Right cardiac atrium (tissue), 5 donors: ENCODE data around the gene NBEAL2. TPM values are rescaled to one million over a fixed set of nuclear protein-coding genes. Genes with fewer than 3 reads are reported as not detected.

Experiments used
- ATAC-seq, 2 donors: fragments of 200-7000 bp; cut with Tn5 transposase; one replicate each; pipeline versions ENCODE4 v1.8.0 to v1.9.1; 2020; ENCODE audit warnings: moderate library complexity in 2 of 2, mild to moderate bottlenecking in 1 of 2
- DNase-seq, 3 donors: peaks; one replicate each; pipeline ENCODE4 v3.0.0-alpha.2; 2020
- H3K27ac ChIP-seq: one replicate; pipeline ENCODE4 v1.5.1; 2013; ENCODE audit warnings: mild to moderate bottlenecking, low read length, control low read depth, moderate library complexity
- H3K27me3 ChIP-seq: one replicate; pipeline ENCODE4 v1.6.1; 2013; ENCODE audit not compliant: control insufficient read depth, insufficient read depth
- H3K4me1 ChIP-seq: one replicate; pipeline ENCODE4 v1.6.1; 2013; ENCODE audit warnings: low read length; ENCODE audit not compliant: control insufficient read depth, insufficient read depth
- H3K4me3 ChIP-seq: one replicate; pipeline ENCODE4 v1.5.1; 2013; ENCODE audit warnings: low read length, control low read depth
- H3K9me3 ChIP-seq: one replicate; pipeline ENCODE4 v1.6.1; 2013; ENCODE audit warnings: low read length; ENCODE audit not compliant: control insufficient read depth
- WGBS: extraction: QIAGEN DNeasy Blood & Tissue Kit; methylation state at CpG from one replicate; pipeline ENCODE4 v1.1.7; 2013; 5-methylcytosine and 5-hydroxymethylcytosine counted together
- intact Hi-C, 4 donors: fragments of 100-400 bp; cut with DNase I; formaldehyde crosslinking; loops; one replicate each; pipeline versions ENCODE4 v1.11.0 to v1.14.0; 2022 to 2023
- polyA plus RNA-seq: library from polyadenylated mRNA; stranded (reverse); fragments of 200-250 nt; gene quantifications from one replicate; pipeline ENCODE4 v1.2.3, GENCODE V29; 2013
- total RNA-seq, 4 donors: library from RNA; stranded (reverse); fragmentation: NEBNext Ultra II Directional; extraction: Animal tissue kit (Norgen Biotek cat#: 25700); gene quantifications; one replicate each; pipeline ENCODE4 v1.2.1, GENCODE V29; 2021
- donor health status: healthy with polysubstance abuse.
- donor health status: DM: no; HTN: yes; CAD: no.
- donor health status: DM: no; HTN: no; CAD: no.
- donor health status: DM: no; HTN: yes; CAD: no; lungs with severe emphysema.
- donor health status: DM: yes; HTN: yes; CAD: no.

NBEAL2 gene
- total and polyA plus RNA-seq, 5 donors, result 13.7 to 20.1 (median 16.6) TPM

GRCh38 chr3:46946416-46946815 is 33.0 kb upstream of the NBEAL2 start:
- Histone ChIP-seq H3K27ac (no peak overlapping the region), H3K27me3 (no peaks in the 10 kb centered on the region), H3K4me1 (peaks cover 59% of the 10 kb centered on the region), H3K4me3 (no peak overlapping the region), H3K9me3 (no peaks in the 10 kb centered on the region)
- intact Hi-C loops, result no loop called here
- DNase-seq, result peak in 1 of 3 donors; percentile 34
- 76% methylated on average over 6 of the region's 6 CpGs for WGBS
- ATAC-seq, result no peak

GRCh38 chr3:46946856-46947545 is 32.5 kb upstream of the NBEAL2 start:
- intact Hi-C loops, result no loop called here
- Histone ChIP-seq H3K4me1 (peaks cover 59% of the 10 kb centered on the region), H3K4me3 (no peak overlapping the region), H3K27me3 (no peaks in the 10 kb centered on the region), H3K27ac (peak overlapping the region; percentile 87), H3K9me3 (no peaks in the 10 kb centered on the region)
- DNase-seq, result peak in 2 of 3 donors; percentile 53 to 75
- 47% methylated on average over 7 of the region's 7 CpGs for WGBS
- peak; percentile 12 to 20 for ATAC-seq

GRCh38 chr3:46947546-46947901 is 31.9 kb upstream of the NBEAL2 start:
- Histone ChIP-seq H3K9me3 (no peaks in the 10 kb centered on the region), H3K4me3 (no peak overlapping the region), H3K27ac (peak overlapping the region; percentile 87), H3K4me1 (peaks cover 60% of the 10 kb centered on the region), H3K27me3 (no peaks in the 10 kb centered on the region)
- ATAC-seq (no peak), DNase-seq (no peak)
- intact Hi-C loops, result no loop called here
- WGBS, result 68% methylated on average over 4 of the region's 4 CpGs

- peak; percentile 81 to 87 for ATAC-seq
- Histone ChIP-seq H3K4me3 (no peak overlapping the region), H3K4me1 (peaks cover 59% of the 10 kb centered on the region)
These were observed 31.3 kb upstream of the NBEAL2 start for GRCh38 chr3:46947981-46948791.

GRCh38 chr3:46948830-46949671 is 30.4 kb upstream of the NBEAL2 start:
- 37% methylated on average over 6 of the region's 6 CpGs for WGBS
- Histone ChIP-seq H3K9me3 (no peaks in the 10 kb centered on the region), H3K4me1 (peaks cover 58% of the 10 kb centered on the region), H3K27me3 (no peaks in the 10 kb centered on the region), H3K27ac (peak overlapping the region; percentile 87), H3K4me3 (no peak overlapping the region)
- intact Hi-C loops, result no loop called here
- DNase-seq (peak; percentile 64 to 81 (median 75)), ATAC-seq (peak; percentile 46 to 63)

More at GRCh38 chr3:46947981-46948791, 31.3 kb upstream of the NBEAL2 start:
- Histone ChIP-seq H3K9me3 (no peaks in the 10 kb centered on the region), H3K27ac (peak overlapping the region; percentile 87), H3K27me3 (no peaks in the 10 kb centered on the region)
- peak; percentile 70 to 76 (median 72) for DNase-seq
- 44% methylated on average over 19 of the region's 19 CpGs for WGBS
- intact Hi-C loops, result no loop called here

GRCh38 chr3:46950177-46950576 is 29.3 kb upstream of the NBEAL2 start:
- Histone ChIP-seq H3K9me3 (no peaks in the 10 kb centered on the region), H3K4me1 (peaks cover 54% of the 10 kb centered on the region), H3K27me3 (no peaks in the 10 kb centered on the region), H3K27ac (no peak overlapping the region), H3K4me3 (no peak overlapping the region)
- intact Hi-C loops, result no loop called here
- DNase-seq, result no peak
- WGBS, result 93% methylated on average over 2 of the region's 2 CpGs
- no peak for ATAC-seq

GRCh38 chr3:46950650-46951241 is 28.7 kb upstream of the NBEAL2 start:
- H3K27me3 ChIP-seq, result no peaks in the 10 kb centered on the region
- H3K4me1 ChIP-seq, result peaks cover 56% of the 10 kb centered on the region
- ATAC-seq (no peak), DNase-seq (no peak)
- intact Hi-C loops, result no loop called here
- no peaks in the 10 kb centered on the region for H3K9me3 ChIP-seq
- no peak overlapping the region for H3K4me3 ChIP-seq
- WGBS, result 64% methylated on average over 7 of the region's 7 CpGs
- H3K27ac ChIP-seq, result no peak overlapping the region

- H3K9me3 ChIP-seq, result no peaks in the 10 kb centered on the region
- peak overlapping the region; percentile 15 for H3K27ac ChIP-seq
- H3K4me3 ChIP-seq, result no peak overlapping the region
- ATAC-seq (no peak), DNase-seq (no peak)
- H3K27me3 ChIP-seq, result no peaks in the 10 kb centered on the region
- 65% methylated on average over 2 of the region's 2 CpGs for WGBS
- peaks cover 50% of the 10 kb centered on the region for H3K4me1 ChIP-seq
- intact Hi-C loops, result no loop called here
These were observed 26.7 kb upstream of the NBEAL2 start for GRCh38 chr3:46952813-46953212.

GRCh38 chr3:46953234-46954010 is 26.0 kb upstream of the NBEAL2 start:
- no peak for DNase-seq
- Histone ChIP-seq H3K27ac (peak overlapping the region; percentile 36), H3K4me3 (no peak overlapping the region), H3K4me1 (peaks cover 45% of the 10 kb centered on the region), H3K9me3 (no peaks in the 10 kb centered on the region), H3K27me3 (no peaks in the 10 kb centered on the region)
- ATAC-seq, result no peak
- WGBS, result 60% methylated on average over 8 of the region's 8 CpGs
- intact Hi-C loops, result no loop called here

GRCh38 chr3:46954178-46954577 is 25.3 kb upstream of the NBEAL2 start:
- Histone ChIP-seq H3K27ac (peak overlapping the region; percentile 36), H3K9me3 (no peaks in the 10 kb centered on the region), H3K27me3 (no peaks in the 10 kb centered on the region), H3K4me1 (peaks cover 42% of the 10 kb centered on the region), H3K4me3 (no peak overlapping the region)
- intact Hi-C loops, result no loop called here
- no peak for ATAC-seq
- WGBS, result 80% methylated on average over 3 of the region's 3 CpGs
- DNase-seq, result no peak
